HEK293 (cell line): ENCODE measurements around the gene ZNF830.

Source experiments
- CTCF ChIA-PET: fragments of 350-600 bp; formaldehyde crosslinking; extraction: SDS; loops from one replicate; lab custom pipeline; 2021; ENCODE audit warnings: antibody characterized with exemption; lab: Yijun Ruan, JAX
- POLR2A ChIA-PET: fragments of 300-600 bp; formaldehyde crosslinking; extraction: SDS; loops from one replicate; lab custom pipeline; 2020; ENCODE audit warnings: antibody characterized with exemption, inconsistent platforms; lab: Yijun Ruan, JAX
- H3K27ac ChIP-seq: fragments of 200-500 bp; sonication (Bioruptor generic); 2 replicates; pipeline ENCODE4 v1.5.1; 2014; ENCODE audit warnings: low read depth, low read length, control low read depth, inconsistent platforms; ENCODE audit errors: extremely low read depth
- H3K36me3 ChIP-seq, 2 experiments: fragments of 200-500 bp in 1 of 2; sonication (Bioruptor generic) in 1 of 2; 1 replicate in 1 of 2; 2 replicates in 1 of 2; pipeline ENCODE4 v1.5.1; 2014 to 2017; ENCODE audit warnings: inconsistent platforms in 2 of 2, low read length in 2 of 2; ENCODE audit not compliant: control insufficient read depth in 2 of 2, insufficient read depth in 1 of 2
- H3K4me1 ChIP-seq: fragments of 200-500 bp; sonication (Bioruptor generic); 2 replicates; pipeline ENCODE4 v1.5.1; 2014; ENCODE audit warnings: mild to moderate bottlenecking, low read length, inconsistent platforms; ENCODE audit not compliant: control insufficient read depth, insufficient read depth
- H3K4me3 ChIP-seq: 2 replicates; pipeline ENCODE4 v1.5.1; 2011; ENCODE audit warnings: low read depth, mild to moderate bottlenecking, control low read depth, low read length, moderate library complexity
- H3K9me3 ChIP-seq: fragments of 200-500 bp; sonication (Bioruptor generic); 2 replicates; pipeline ENCODE4 v1.5.1; 2014; ENCODE audit warnings: low read depth, low read length, inconsistent platforms; ENCODE audit not compliant: control insufficient read depth, insufficient read depth
- GLIS2 ChIP-seq: fragments of 450-650 bp; formaldehyde crosslinking; IDR thresholded peaks from 2 replicates; pipeline ENCODE4 v1.5.1; 2016; ENCODE audit warnings: missing biosample characterization, missing genetic modification characterization
- IKZF3 ChIP-seq: fragments of 450-650 bp; IDR thresholded peaks from 2 replicates; pipeline ENCODE4 v1.5.0; 2018; ENCODE audit warnings: missing biosample characterization, mild to moderate bottlenecking, missing genetic modification characterization, moderate library complexity
- KLF10 ChIP-seq: fragments of 450-650 bp; IDR thresholded peaks from 2 replicates; pipeline ENCODE4 v1.5.1; 2018; ENCODE audit warnings: missing biosample characterization, mild to moderate bottlenecking, missing genetic modification characterization
- SCRT2 ChIP-seq: fragments of 450-650 bp; formaldehyde crosslinking; IDR thresholded peaks from 2 replicates; pipeline ENCODE4 v1.5.1; 2016; ENCODE audit warnings: missing biosample characterization, missing genetic modification characterization
- SP3 ChIP-seq: fragments of 450-650 bp; formaldehyde crosslinking; IDR thresholded peaks from 2 replicates; pipeline ENCODE4 v1.5.1; 2016; ENCODE audit warnings: missing biosample characterization, missing genetic modification characterization
- ZBTB20 ChIP-seq: fragments of 450-650 bp; formaldehyde crosslinking; IDR thresholded peaks from 2 replicates; pipeline ENCODE4 v1.5.1; 2016; ENCODE audit warnings: missing biosample characterization, missing genetic modification characterization
- ZFHX2 ChIP-seq: fragments of 450-650 bp; formaldehyde crosslinking; conservative IDR thresholded peaks from 2 replicates; pipeline ENCODE4 v1.5.1; 2016; ENCODE audit warnings: missing biosample characterization, missing genetic modification characterization
- ZNF155 ChIP-seq: fragments of 450-650 bp; formaldehyde crosslinking; IDR thresholded peaks from 2 replicates; pipeline ENCODE4 v1.5.1; 2016; ENCODE audit warnings: missing biosample characterization, missing genetic modification characterization
- ZNF169 ChIP-seq: fragments of 450-650 bp; formaldehyde crosslinking; IDR thresholded peaks from 2 replicates; pipeline ENCODE4 v1.5.1; 2016; ENCODE audit warnings: missing biosample characterization, missing genetic modification characterization
- ZNF221 ChIP-seq: fragments of 450-650 bp; formaldehyde crosslinking; IDR thresholded peaks from 2 replicates; pipeline ENCODE4 v1.5.1; 2017; ENCODE audit warnings: missing biosample characterization, missing genetic modification characterization, borderline replicate concordance
- ZNF302 ChIP-seq: fragments of 450-650 bp; formaldehyde crosslinking; IDR thresholded peaks from 2 replicates; pipeline ENCODE4 v1.5.1; 2016; ENCODE audit warnings: missing biosample characterization, missing genetic modification characterization, low read depth
- ZNF335 ChIP-seq: fragments of 450-650 bp; formaldehyde crosslinking; conservative IDR thresholded peaks from 2 replicates; pipeline ENCODE4 v1.5.1; 2016; ENCODE audit warnings: missing biosample characterization, missing genetic modification characterization
- ZNF404 ChIP-seq: fragments of 450-650 bp; formaldehyde crosslinking; IDR thresholded peaks from 2 replicates; pipeline ENCODE4 v1.5.1; 2017; ENCODE audit warnings: missing biosample characterization, missing genetic modification characterization
- ZNF433 ChIP-seq: fragments of 450-650 bp; formaldehyde crosslinking; IDR thresholded peaks from 2 replicates; pipeline ENCODE4 v1.5.1; 2016; ENCODE audit warnings: missing biosample characterization, missing genetic modification characterization, low read depth
- ZNF529 ChIP-seq: fragments of 450-650 bp; formaldehyde crosslinking; IDR thresholded peaks from 2 replicates; pipeline ENCODE4 v1.5.1; 2017; ENCODE audit warnings: missing genetic modification characterization, missing biosample characterization; ENCODE audit not compliant: insufficient replicate concordance
- ZNF544 ChIP-seq: fragments of 450-650 bp; formaldehyde crosslinking; IDR thresholded peaks from 2 replicates; pipeline ENCODE4 v1.5.0; 2017; ENCODE audit warnings: missing biosample characterization, missing genetic modification characterization
- ZNF654 ChIP-seq: fragments of 450-650 bp; formaldehyde crosslinking; IDR thresholded peaks from 2 replicates; pipeline ENCODE4 v1.5.1; 2016; ENCODE audit warnings: low read depth, missing biosample characterization, missing genetic modification characterization
- TF ChIP-seq, protein P1 (sequence below): fragments of 450-650 bp; formaldehyde crosslinking; conservative IDR thresholded peaks from 2 replicates; pipeline ENCODE4 v1.5.1; 2016; ENCODE audit warnings: low read depth, missing biosample characterization, missing genetic modification characterization
- TF ChIP-seq, protein P2 (sequence below): fragments of 450-650 bp; formaldehyde crosslinking; IDR thresholded peaks from 2 replicates; pipeline ENCODE4 v1.5.1; 2016; ENCODE audit warnings: missing biosample characterization, missing genetic modification characterization
- TF ChIP-seq, protein P3 (sequence below): fragments of 450-650 bp; formaldehyde crosslinking; IDR thresholded peaks from 2 replicates; pipeline ENCODE4 v1.5.1; 2016; ENCODE audit warnings: missing biosample characterization, missing genetic modification characterization
- TF ChIP-seq, protein P4 (sequence below): fragments of 450-650 bp; formaldehyde crosslinking; IDR thresholded peaks from 2 replicates; pipeline ENCODE4 v1.5.1; 2017; ENCODE audit warnings: missing biosample characterization, missing genetic modification characterization
- TF ChIP-seq, protein P5 (sequence below): fragments of 450-650 bp; formaldehyde crosslinking; IDR thresholded peaks from 2 replicates; pipeline ENCODE4 v1.5.1; 2016; ENCODE audit warnings: missing biosample characterization, missing genetic modification characterization
- TF ChIP-seq, protein P6 (sequence below): fragments of 450-650 bp; formaldehyde crosslinking; IDR thresholded peaks from 2 replicates; pipeline ENCODE4 v1.5.1; 2017; ENCODE audit warnings: missing biosample characterization, missing genetic modification characterization
- TF ChIP-seq, protein P7 (sequence below): fragments of 450-650 bp; formaldehyde crosslinking; IDR thresholded peaks from 2 replicates; pipeline ENCODE4 v1.5.1; 2017; ENCODE audit warnings: missing biosample characterization, mild to moderate bottlenecking, missing genetic modification characterization, moderate library complexity

Gene ZNF830, protein sequence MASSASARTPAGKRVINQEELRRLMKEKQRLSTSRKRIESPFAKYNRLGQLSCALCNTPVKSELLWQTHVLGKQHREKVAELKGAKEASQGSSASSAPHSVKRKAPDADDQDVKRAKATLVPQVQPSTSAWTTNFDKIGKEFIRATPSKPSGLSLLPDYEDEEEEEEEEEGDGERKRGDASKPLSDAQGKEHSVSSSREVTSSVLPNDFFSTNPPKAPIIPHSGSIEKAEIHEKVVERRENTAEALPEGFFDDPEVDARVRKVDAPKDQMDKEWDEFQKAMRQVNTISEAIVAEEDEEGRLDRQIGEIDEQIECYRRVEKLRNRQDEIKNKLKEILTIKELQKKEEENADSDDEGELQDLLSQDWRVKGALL

DNA sequence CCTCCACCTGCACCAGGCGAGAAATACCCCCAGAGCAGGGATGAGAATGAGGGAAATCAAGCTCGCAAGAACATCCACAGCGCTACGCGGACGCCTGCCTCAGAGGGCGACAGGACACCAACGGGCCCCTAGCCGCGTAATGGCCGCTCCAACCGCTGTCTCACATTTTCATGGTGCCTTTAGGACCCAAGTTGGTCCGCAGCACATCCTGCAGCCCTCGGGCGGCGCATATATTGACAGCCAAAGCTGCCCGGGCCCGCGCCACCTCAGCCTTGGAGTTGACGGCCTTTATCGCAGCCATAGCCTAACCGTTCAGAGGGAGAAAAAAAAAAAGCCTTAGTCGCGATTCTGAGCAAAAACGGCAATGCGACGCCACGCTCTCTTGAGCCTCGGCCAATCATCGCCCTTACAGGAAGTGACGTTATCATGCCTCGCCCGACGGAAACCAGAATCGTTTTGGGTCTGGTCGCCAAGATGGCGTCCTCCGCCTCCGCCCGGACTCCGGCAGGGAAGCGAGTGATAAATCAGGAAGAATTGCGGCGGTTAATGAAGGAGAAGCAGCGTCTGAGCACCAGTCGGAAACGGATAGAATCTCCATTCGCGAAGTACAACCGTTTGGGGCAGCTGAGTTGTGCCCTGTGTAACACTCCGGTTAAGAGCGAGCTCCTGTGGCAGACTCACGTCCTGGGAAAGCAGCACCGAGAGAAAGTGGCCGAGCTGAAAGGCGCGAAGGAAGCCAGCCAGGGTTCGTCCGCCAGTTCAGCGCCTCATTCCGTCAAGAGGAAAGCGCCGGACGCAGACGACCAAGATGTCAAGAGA, at the start of gene ZNF830, which contains the start of gene CCT6B:
Gene ZNF830, plus strand, starts transcription at position 448 of the 819 bp plus-strand sequence. Its CDS starts 27 bp downstream, at position 475.
Gene CCT6B, minus strand, starts transcription at position 368 of the 819 bp plus-strand sequence. Its CDS starts 67 bp downstream, at position 301.
- H3K36me3 ChIP-seq: peaks cover 23 to 34% of the 10 kb centered on the region in 2 experiments
- POLR2A ChIA-PET: interaction anchor here (0.7 to 1.4 kb wide), 5 partner anchors 13 to 618 kb away, joined by 3 to 6 read pairs (median 5); no protein-coding TSS in a partner anchor
- H3K4me3 ChIP-seq: peak within 1 kb of the TSS; percentile 84
- no peaks in the 10 kb centered on the region for H3K9me3 ChIP-seq
- CTCF ChIA-PET: interaction anchor here (0.6 kb wide), 2 partner anchors 115 to 299 kb away, joined by 3 read pairs; no protein-coding TSS in a partner anchor
- peak within 1 kb of the TSS; percentile 82 for H3K27ac ChIP-seq
- peaks cover 8% of the 10 kb centered on the region; the same call in 1 of the 2 replicates for H3K4me1 ChIP-seq
- TF ChIP-seq, protein P1, sequence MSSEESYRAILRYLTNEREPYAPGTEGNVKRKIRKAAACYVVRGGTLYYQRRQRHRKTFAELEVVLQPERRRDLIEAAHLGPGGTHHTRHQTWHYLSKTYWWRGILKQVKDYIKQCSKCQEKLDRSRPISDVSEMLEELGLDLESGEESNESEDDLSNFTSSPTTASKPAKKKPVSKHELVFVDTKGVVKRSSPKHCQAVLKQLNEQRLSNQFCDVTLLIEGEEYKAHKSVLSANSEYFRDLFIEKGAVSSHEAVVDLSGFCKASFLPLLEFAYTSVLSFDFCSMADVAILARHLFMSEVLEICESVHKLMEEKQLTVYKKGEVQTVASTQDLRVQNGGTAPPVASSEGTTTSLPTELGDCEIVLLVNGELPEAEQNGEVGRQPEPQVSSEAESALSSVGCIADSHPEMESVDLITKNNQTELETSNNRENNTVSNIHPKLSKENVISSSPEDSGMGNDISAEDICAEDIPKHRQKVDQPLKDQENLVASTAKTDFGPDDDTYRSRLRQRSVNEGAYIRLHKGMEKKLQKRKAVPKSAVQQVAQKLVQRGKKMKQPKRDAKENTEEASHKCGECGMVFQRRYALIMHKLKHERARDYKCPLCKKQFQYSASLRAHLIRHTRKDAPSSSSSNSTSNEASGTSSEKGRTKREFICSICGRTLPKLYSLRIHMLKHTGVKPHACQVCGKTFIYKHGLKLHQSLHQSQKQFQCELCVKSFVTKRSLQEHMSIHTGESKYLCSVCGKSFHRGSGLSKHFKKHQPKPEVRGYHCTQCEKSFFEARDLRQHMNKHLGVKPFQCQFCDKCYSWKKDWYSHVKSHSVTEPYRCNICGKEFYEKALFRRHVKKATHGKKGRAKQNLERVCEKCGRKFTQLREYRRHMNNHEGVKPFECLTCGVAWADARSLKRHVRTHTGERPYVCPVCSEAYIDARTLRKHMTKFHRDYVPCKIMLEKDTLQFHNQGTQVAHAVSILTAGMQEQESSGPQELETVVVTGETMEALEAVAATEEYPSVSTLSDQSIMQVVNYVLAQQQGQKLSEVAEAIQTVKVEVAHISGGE (tag by site-specific recombination): peak; percentile 85
- TF ChIP-seq ZNF404 (no peak), ZFHX2 (peak; percentile 76), ZNF433 (tag by site-specific recombination) (no peak), ZNF529 (no peak), GLIS2 (tag by site-specific recombination) (no peak), ZNF335 (tag by site-specific recombination) (peak; percentile 100), ZBTB20 (tag by site-specific recombination) (peak; percentile 76; the same call in 1 of the 2 replicates), ZNF221 (tag by site-specific recombination) (no peak), KLF10 (tag by site-specific recombination) (no peak), ZNF169 (tag by site-specific recombination) (no peak), ZNF544 (no peak), ZNF654 (tag by site-specific recombination) (no peak), SP3 (tag by site-specific recombination) (peak; percentile 27; the same call in 1 of the 2 replicates), ZNF155 (tag by site-specific recombination) (no peak), SCRT2 (tag by site-specific recombination) (no peak), IKZF3 (tag by site-specific recombination) (no peak), ZNF302 (tag by site-specific recombination) (no peak)
- TF ChIP-seq, protein P2, sequence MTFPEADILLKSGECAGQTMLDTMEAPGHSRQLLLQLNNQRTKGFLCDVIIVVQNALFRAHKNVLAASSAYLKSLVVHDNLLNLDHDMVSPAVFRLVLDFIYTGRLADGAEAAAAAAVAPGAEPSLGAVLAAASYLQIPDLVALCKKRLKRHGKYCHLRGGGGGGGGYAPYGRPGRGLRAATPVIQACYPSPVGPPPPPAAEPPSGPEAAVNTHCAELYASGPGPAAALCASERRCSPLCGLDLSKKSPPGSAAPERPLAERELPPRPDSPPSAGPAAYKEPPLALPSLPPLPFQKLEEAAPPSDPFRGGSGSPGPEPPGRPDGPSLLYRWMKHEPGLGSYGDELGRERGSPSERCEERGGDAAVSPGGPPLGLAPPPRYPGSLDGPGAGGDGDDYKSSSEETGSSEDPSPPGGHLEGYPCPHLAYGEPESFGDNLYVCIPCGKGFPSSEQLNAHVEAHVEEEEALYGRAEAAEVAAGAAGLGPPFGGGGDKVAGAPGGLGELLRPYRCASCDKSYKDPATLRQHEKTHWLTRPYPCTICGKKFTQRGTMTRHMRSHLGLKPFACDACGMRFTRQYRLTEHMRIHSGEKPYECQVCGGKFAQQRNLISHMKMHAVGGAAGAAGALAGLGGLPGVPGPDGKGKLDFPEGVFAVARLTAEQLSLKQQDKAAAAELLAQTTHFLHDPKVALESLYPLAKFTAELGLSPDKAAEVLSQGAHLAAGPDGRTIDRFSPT (tag by site-specific recombination): no peak
- TF ChIP-seq, protein P3, sequence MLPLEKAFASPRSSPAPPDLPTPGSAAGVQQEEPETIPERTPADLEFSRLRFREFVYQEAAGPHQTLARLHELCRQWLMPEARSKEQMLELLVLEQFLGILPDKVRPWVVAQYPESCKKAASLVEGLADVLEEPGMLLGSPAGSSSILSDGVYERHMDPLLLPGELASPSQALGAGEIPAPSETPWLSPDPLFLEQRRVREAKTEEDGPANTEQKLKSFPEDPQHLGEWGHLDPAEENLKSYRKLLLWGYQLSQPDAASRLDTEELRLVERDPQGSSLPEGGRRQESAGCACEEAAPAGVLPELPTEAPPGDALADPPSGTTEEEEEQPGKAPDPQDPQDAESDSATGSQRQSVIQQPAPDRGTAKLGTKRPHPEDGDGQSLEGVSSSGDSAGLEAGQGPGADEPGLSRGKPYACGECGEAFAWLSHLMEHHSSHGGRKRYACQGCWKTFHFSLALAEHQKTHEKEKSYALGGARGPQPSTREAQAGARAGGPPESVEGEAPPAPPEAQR (tag by site-specific recombination): 0 out of 2 replicates have a peak, but pooled peaks have one; percentile 48
- TF ChIP-seq, protein P4, sequence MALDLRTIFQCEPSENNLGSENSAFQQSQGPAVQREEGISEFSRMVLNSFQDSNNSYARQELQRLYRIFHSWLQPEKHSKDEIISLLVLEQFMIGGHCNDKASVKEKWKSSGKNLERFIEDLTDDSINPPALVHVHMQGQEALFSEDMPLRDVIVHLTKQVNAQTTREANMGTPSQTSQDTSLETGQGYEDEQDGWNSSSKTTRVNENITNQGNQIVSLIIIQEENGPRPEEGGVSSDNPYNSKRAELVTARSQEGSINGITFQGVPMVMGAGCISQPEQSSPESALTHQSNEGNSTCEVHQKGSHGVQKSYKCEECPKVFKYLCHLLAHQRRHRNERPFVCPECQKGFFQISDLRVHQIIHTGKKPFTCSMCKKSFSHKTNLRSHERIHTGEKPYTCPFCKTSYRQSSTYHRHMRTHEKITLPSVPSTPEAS (tag by site-specific recombination): no peak; the same call in 1 of the 2 replicates
- TF ChIP-seq, protein P5, sequence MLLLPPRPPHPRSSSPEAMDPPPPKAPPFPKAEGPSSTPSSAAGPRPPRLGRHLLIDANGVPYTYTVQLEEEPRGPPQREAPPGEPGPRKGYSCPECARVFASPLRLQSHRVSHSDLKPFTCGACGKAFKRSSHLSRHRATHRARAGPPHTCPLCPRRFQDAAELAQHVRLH (tag by site-specific recombination): no peak
- TF ChIP-seq, protein P6, sequence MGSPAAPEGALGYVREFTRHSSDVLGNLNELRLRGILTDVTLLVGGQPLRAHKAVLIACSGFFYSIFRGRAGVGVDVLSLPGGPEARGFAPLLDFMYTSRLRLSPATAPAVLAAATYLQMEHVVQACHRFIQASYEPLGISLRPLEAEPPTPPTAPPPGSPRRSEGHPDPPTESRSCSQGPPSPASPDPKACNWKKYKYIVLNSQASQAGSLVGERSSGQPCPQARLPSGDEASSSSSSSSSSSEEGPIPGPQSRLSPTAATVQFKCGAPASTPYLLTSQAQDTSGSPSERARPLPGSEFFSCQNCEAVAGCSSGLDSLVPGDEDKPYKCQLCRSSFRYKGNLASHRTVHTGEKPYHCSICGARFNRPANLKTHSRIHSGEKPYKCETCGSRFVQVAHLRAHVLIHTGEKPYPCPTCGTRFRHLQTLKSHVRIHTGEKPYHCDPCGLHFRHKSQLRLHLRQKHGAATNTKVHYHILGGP (tag by site-specific recombination): no peak
- TF ChIP-seq, protein P7, sequence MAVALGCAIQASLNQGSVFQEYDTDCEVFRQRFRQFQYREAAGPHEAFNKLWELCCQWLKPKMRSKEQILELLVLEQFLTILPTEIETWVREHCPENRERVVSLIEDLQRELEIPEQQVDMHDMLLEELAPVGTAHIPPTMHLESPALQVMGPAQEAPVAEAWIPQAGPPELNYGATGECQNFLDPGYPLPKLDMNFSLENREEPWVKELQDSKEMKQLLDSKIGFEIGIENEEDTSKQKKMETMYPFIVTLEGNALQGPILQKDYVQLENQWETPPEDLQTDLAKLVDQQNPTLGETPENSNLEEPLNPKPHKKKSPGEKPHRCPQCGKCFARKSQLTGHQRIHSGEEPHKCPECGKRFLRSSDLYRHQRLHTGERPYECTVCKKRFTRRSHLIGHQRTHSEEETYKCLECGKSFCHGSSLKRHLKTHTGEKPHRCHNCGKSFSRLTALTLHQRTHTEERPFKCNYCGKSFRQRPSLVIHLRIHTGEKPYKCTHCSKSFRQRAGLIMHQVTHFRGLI (tag by site-specific recombination): no peak
